RWPE2 (cell line): ENCODE measurements around the gene ORM2.
A peak's percentile ranks its signal among the peaks of the same experiment; 100 is the strongest.

ENCODE experiments used
- ATAC-seq: fragments of 200-7000 bp; cut with Tn5 transposase; 3 replicates; pipeline ENCODE4 v1.9.1; 2021; ENCODE audit warnings: low read depth
- DNase-seq: peaks from one replicate; pipeline ENCODE4 v3.0.0-alpha.2; 2020; ENCODE audit warnings: low spot score
- H3K27ac ChIP-seq: fragments of 450-650 bp; 2 replicates; pipeline ENCODE4 v1.5.1; 2017; ENCODE audit warnings: mild to moderate bottlenecking; ENCODE audit not compliant: poor library complexity, severe bottlenecking
- H3K27me3 ChIP-seq: fragments of 250-450 bp; sonication (Bioruptor Pico); 2 replicates; pipeline ENCODE4 v1.5.1; 2021; ENCODE audit warnings: mild to moderate bottlenecking, moderate library complexity; ENCODE audit not compliant: insufficient read depth, poor library complexity, severe bottlenecking
- H3K36me3 ChIP-seq: fragments of 250-450 bp; sonication (Bioruptor Pico); 2 replicates; pipeline ENCODE4 v1.5.1; 2020; ENCODE audit warnings: low read depth, mild to moderate bottlenecking, moderate library complexity
- H3K4me1 ChIP-seq: fragments of 250-450 bp; sonication (Bioruptor Pico); 2 replicates; pipeline ENCODE4 v1.5.1; 2021; ENCODE audit warnings: mild to moderate bottlenecking, moderate library complexity; ENCODE audit not compliant: insufficient read depth, poor library complexity, severe bottlenecking
- H3K4me3 ChIP-seq: fragments of 250-450 bp; sonication (Bioruptor Pico); 2 replicates; pipeline ENCODE4 v1.5.1; 2021; ENCODE audit warnings: mild to moderate bottlenecking, moderate library complexity; ENCODE audit not compliant: severe bottlenecking
- H3K9me3 ChIP-seq: fragments of 250-450 bp; sonication (Bioruptor Pico); 2 replicates; pipeline ENCODE4 v1.5.1; 2021; ENCODE audit warnings: mild to moderate bottlenecking, moderate library complexity; ENCODE audit not compliant: severe bottlenecking
- TF ChIP-seq, protein P1 (sequence below): fragments of 450-650 bp; IDR thresholded peaks from one replicate; pipeline ENCODE4 v1.5.1; 2017; ENCODE audit warnings: mild to moderate bottlenecking, moderate library complexity; ENCODE audit not compliant: poor library complexity, severe bottlenecking

ORM2 gene

DNA sequence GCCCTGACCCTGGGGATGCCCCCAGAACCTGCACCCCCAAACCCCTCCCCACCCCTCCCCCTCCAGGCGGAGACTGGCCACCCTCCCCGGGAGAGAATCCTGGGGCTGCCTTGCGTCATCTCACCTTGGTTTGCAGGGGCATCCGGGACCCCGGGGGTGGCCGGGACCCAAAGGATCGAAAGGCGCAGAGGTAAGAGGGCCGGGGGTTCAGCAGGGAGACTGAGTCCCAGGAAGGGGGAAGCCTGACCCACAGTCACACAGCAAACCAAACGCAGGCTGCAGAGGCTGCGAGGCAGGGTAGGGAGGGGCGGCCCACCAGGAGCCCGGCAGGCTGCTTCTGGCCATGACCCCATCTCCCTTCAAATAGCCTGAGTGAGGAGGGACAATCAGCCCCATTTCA lies 40.6 kb upstream of the ORM2 start:
- ATAC-seq: no peak
- TF ChIP-seq, protein P1, sequence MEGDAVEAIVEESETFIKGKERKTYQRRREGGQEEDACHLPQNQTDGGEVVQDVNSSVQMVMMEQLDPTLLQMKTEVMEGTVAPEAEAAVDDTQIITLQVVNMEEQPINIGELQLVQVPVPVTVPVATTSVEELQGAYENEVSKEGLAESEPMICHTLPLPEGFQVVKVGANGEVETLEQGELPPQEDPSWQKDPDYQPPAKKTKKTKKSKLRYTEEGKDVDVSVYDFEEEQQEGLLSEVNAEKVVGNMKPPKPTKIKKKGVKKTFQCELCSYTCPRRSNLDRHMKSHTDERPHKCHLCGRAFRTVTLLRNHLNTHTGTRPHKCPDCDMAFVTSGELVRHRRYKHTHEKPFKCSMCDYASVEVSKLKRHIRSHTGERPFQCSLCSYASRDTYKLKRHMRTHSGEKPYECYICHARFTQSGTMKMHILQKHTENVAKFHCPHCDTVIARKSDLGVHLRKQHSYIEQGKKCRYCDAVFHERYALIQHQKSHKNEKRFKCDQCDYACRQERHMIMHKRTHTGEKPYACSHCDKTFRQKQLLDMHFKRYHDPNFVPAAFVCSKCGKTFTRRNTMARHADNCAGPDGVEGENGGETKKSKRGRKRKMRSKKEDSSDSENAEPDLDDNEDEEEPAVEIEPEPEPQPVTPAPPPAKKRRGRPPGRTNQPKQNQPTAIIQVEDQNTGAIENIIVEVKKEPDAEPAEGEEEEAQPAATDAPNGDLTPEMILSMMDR: no peak
- Histone ChIP-seq H3K36me3 (peaks cover 26% of the 10 kb centered on the region), H3K4me1 (peaks cover 22% of the 10 kb centered on the region), H3K27ac (peak overlapping the region; percentile 56), H3K27me3 (no peaks in the 10 kb centered on the region), H3K9me3 (no peaks in the 10 kb centered on the region), H3K4me3 (no peak overlapping the region)
- DNase-seq: peak; percentile 55

DNA sequence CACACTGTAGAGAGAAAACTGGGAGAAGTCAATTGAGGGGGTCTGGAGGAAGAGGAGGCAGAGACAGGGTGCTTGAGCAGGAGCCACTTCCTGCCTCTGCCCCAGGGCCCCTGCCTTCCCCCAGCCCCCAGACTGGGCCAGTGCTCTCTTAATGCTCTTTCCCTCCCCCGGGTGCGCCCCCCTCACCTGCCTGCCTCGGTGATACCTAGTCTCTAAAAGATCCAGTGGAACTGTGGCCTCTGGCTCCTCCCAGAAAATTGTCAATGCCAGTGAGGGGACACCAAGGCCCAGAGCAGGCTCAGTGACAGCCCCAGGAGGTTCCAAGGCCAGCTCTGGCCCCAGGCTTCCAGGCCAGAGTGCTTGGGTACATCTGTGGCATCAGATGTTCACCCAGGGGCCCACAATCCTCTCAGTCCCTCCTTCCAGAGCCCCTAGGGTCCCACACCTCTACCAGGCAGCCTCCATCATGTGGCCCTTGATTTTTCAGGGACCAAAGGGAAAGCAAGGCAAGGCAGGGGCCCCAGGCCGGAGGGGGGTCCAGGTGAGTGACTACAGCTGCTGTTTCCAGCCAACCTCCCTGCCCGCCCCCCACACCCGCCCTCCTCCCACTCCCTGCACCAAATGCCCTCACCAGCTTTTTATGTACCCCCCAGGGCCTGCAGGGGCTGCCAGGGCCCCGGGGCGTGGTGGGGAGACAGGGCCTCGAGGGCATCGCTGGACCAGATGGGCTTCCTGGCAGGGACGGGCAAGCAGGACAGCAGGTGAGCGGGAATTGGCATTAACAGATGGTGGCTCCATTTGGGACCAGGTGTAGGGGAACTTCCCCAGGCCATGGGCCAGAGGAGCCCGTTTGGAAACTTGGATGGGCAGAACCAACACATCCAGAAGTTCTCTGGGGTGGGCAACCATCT lies 39.8 kb upstream of the ORM2 start:
- DNase-seq (peak; percentile 32), ATAC-seq (no peak)
- TF ChIP-seq, protein P1: no peak
- Histone ChIP-seq H3K4me1 (peaks cover 22% of the 10 kb centered on the region), H3K9me3 (peaks cover under 1% of the 10 kb centered on the region), H3K36me3 (peaks cover 33% of the 10 kb centered on the region), H3K4me3 (no peak overlapping the region), H3K27me3 (no peaks in the 10 kb centered on the region), H3K27ac (no peak overlapping the region)

DNA sequence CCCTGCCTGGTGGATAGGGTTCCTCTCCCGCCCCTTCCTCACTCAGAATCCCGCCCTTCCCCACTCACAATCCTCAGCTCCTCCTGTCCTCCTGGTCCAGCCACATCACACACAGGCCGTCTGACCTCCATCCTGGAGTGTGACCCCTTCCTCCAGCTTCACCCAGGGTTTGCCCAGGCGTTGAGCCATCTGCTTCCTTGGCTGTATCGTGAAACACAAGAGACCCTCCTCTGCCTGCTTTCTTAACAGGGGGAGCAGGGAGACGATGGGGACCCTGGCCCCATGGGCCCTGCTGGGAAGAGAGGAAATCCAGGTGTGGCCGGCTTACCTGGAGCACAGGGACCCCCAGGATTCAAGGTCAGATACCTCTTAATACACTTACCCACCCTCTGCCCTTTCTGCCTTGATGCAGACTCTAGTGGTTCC lies 39.1 kb upstream of the ORM2 start:
- no peak overlapping the region for H3K4me3 ChIP-seq
- H3K27me3 ChIP-seq: no peaks in the 10 kb centered on the region
- DNase-seq (peak; percentile 35), ATAC-seq (no peak)
- TF ChIP-seq, protein P1: no peak
- H3K27ac ChIP-seq: no peak overlapping the region
- peaks cover 16% of the 10 kb centered on the region for H3K4me1 ChIP-seq
- H3K9me3 ChIP-seq: peaks cover 2% of the 10 kb centered on the region
- H3K36me3 ChIP-seq: peaks cover 40% of the 10 kb centered on the region

DNA sequence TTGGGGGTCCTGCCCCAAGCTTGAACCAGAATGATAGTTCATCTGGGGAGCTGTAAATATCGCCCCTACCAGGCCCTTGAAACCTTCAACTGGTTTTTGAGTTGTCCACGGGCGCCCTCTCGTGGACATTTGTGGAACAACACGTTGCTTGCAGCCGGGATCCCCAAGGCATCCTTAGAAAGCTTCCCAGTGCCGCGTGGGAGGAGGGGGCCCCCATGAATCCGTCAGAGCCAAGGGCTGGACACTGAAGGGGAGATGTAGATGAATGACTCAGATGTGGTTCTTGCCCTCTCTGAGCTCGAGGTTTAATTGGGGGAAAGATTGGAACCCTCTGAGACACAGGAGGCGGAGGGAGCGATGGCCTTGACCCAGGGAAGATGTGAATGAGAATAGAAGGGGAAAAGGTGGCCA lies 38.6 kb upstream of the ORM2 start:
- Histone ChIP-seq H3K9me3 (peaks cover 2% of the 10 kb centered on the region), H3K4me1 (peaks cover 11% of the 10 kb centered on the region), H3K27ac (no peak overlapping the region), H3K27me3 (no peaks in the 10 kb centered on the region), H3K36me3 (peaks cover 45% of the 10 kb centered on the region), H3K4me3 (no peak overlapping the region)
- peak; percentile 41 for DNase-seq
- peak; percentile 35; the same call in 2 of the 3 replicates for ATAC-seq
- TF ChIP-seq, protein P1: peak; percentile 95
